SHP77 (cell line): ENCODE measurements around the gene ANKS4B.
"Not testable (repeated sequence)": the region's sequence is repeated elsewhere in the genome, so short reads cannot be mapped to it uniquely, and the experiment has no call there.

ENCODE experiments used
- DNase-seq, 2 experiments: peaks; one replicate each; lab custom pipeline; 2025; lab: John Stamatoyannopoulos, UW

Gene ANKS4B

DNA sequence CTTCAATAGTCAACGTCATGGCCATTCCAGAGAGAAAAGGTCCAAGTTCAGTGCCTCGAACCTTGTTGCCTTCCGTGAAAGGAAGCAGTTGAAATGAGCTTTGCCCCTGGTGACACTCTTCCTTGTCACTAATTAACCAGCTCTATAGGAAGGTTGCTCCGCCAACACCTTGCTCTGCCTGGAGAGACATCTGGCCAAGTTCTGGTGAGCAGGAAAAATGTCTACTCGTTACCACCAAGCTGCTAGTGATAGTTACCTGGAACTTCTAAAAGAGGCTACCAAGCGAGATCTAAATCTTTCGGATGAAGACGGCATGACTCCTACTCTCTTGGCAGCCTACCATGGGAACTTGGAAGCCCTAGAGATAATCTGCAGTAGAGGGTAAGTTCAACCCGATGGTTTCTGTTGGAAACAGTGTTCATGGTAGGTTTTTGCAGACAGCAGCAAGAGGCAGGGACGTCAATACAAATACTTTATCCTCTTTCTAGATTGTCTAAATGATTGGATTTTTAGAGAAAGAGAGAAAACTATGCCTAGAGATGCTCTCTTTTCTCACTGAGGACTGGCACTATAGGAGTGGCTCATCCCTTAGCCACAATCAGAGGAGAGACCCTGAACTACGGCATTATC lies at the start of gene ANKS4B:
Gene ANKS4B (plus strand): TSS at position 179 of the 630 bp plus-strand sequence. CDS start 39 bp downstream, at position 218.
- DNase-seq = no peak

DNA sequence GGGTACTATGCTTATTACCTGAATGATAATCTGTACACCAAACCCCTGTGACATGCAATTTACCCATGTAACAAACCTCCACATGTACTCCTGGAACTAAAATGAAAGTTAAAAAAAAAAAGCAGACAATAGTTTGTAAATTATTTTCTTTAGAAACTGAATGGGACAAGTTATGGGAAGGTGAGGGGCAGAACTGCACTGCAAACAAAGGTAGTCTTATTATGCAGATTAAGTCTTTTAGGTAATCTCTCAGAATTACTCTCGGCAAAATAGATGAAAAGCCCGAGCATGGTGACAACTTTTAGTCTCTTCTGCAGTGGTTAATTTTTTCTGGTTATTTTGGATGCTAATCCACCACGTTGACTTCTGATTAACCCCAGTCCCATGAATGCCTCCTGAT lies 49.5 kb upstream of the ANKS4B start:
- no peak for DNase-seq

- DNase-seq = no peak
Observed at GRCh38 chr16:21184834-21185233, 48.7 kb upstream of the ANKS4B start.

DNA sequence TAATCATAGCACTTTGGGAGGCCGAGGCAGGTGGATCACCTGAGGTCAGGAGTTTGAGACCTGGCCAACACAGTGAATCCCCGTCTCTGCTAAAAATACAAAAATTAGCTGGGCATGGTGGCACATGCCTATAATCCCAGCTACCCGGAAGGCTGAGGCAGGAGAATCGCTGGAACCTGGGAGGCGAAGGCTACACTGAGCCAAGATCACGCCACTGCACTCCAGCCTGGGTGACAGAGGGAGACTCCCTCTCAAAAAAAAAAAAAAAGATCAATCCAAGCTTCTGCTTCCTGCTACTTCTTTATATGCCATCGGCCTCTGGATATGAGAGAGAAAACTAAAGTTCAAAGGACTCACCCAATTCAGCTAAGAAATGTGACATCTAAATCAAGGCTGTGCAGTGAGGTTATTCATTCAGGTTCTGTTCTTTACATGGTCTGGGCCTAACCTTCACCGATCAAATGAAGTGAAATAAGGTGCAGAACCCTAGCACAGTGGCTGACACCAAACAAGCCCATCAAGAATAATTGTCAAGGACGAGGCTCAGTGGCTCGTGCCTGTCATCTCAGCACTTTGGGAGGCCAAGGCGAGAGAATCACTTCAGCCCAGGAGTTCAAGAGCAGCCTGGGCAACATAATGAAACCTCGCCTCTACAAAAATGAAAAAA lies 47.7 kb upstream of the ANKS4B start:
- no peak for DNase-seq

- no peak for DNase-seq
Observed at GRCh38 chr16:21186326-21186691, 47.2 kb upstream of the ANKS4B start.

DNA sequence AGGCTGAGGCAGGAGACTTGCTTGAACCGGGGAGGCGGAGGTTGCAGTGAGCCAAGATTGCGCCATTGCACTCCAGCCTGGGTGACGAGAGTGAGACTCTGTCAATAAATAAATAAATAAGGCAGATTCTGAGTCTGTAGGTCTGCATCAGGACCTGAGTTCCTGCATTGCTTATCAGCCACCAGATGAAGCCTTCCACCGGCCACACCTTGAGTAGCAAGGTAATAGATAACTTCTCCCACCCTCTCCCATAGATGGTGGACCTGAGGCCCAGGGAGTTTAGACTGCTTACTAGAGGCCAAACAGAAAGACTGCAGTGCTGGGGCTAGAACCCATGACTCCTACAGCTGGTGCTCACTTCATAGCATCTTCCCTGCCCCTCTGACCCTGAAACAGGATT lies 44.2 kb upstream of the ANKS4B start:
- no peak for DNase-seq

DNA sequence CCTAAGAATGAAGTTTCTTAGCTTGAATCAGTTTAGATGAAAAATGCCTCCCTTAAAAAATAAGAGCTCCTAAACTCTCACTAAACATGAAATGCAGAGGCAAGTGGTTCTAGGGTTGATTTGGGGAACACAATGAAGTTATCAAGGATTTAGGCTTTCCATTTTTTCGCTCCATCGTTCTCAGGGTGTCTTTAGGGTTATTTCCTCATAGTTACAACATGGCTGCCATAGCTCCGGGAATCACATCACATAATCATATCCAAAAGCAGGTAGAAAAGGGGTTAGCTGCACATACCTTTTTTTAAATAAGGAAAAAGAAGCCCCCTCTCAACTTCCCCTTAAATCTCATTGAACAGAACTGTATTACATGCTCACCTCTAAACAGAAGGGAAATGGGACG lies 43.5 kb upstream of the ANKS4B start:
- no peak for DNase-seq

DNA sequence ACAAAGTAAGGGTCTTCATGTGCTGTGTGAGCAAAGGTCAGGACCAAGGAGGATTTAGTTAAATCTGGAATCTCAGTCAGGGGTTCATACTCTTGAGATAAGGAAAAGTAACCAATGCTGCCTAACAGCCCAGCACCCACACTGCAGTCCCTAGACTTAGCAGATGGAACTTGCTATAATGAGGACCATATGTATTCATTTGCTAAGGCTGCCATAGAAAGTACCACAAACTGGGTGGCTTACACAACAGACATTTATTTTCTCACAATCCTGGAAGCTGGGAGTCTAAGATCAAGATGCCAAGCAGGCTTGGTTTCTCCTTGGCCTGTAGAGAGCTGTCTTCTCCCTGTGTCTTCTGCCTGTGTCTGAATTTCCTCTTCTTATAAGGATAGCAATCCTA lies 42.9 kb upstream of the ANKS4B start:
- no peak for DNase-seq

DNA sequence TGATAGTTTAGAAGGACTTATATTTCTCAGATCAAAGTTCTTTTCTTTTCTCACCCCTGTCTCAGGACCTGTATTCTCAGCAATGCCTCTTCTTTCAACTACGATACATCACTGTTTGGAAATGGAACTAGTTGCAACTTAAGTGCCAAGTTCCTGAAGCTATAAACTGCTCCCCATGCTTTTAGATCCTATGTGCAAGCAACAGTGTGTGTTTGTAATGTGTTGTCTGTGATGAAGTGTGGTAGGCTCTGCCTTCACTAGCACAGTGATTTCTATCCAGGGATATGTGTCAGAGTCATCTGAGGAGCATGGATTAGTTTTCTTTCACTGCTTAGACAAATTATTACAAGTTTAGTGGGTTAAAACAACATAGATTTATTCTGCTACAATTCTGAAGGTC lies 40.5 kb upstream of the ANKS4B start:
- DNase-seq = no peak

- no peak for DNase-seq
Observed at GRCh38 chr16:21194771-21195301, 38.7 kb upstream of the ANKS4B start.

DNA sequence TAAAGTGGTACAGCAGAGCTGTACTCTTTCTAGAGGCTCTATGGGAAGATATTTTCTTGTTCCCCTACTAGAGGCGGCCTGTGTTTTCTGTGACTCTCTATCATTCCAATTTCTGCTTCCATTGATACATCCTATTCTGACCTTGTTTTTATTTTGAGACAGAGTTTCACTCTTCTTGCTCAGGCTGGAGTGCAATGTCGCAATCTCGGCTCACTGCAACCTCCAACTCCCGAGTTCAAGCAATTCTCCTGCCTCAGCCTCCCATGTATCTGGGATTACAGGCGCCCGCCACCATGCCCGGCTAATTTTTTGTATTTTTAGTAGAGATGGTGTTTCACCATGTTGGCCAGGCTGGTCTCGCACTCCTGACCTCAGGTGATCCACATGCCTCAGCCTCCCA lies 38.2 kb upstream of the ANKS4B start:
- not testable (repeated sequence) for DNase-seq

DNA sequence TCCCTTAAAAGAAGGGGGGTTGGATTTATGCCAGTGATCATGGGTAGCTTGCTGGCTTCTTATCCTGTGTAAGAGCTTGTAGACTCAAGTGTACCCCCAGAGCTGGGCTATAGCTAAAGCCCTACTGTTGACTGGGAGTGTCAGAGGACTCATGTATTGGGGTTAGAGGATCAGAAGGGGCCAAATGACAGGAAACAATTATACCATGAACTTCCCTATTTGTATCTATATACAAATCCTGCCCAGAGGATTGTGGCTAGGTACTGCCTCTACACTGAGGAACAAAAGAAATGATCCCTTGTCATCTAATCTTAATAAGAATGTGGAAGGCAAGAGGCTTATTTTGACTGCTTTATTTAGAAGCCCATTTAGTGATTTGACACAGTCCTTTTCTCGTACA lies 36.4 kb upstream of the ANKS4B start:
- DNase-seq = no peak

- DNase-seq = no peak
Observed at GRCh38 chr16:21197621-21198020, 35.9 kb upstream of the ANKS4B start.

DNA sequence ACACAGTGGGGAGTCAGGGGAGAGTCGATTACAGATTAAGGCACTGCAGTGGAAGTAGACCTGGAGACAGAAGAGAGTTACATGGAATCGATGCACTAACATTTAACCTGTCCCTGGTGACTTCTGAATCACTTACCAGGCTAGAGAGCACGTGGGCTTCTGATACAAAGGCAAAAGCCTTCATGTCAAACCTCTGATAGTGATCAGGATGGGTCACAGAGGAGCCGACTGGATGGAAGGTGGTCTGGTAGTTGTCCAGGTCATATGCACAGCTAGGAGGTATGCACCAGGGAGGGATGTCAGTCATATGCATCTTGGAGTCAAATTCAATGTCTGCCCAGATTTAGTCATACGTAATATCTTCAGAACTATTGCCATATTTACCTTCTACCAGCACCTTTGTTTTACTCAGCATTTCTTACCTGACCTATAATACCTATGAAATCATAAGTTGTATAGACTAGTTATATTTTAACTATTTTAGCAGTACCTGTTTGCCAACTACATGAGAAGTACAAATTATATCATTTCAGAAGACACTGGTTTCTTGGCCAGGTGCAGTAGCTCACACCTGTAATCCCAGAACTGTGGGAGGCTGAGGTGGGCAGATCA lies 33.8 kb upstream of the ANKS4B start:
- no peak for DNase-seq

DNA sequence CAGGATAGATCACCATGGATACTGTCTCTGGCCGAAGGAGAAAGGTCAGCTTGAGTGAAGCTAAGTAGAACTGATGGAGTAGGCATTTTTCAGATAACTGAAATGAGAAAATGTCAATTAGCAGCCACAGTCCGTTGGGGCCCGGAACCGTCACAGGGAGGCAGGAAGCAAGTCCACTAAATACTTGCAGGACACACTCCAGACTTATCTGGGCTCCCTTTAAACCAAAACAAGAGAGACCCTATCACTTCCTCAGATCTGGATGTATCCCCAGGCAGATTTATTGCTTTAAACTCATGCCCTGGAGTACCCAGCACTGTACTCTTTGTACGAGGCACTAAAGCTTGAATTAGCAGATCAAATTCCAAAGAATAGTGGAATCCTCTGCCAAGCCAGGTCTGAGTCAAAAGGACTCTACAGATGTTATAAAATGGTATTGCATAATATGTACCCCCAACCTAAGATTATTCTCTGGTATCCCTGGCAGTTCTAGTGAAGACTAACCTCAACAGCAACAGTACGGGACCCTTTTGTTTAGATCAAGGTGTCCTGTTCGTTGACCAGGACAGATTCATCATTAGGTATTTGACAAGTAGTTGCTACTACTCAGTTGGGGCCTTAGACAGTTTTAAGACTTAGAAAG lies 30.2 kb upstream of the ANKS4B start:
- no peak for DNase-seq

DNA sequence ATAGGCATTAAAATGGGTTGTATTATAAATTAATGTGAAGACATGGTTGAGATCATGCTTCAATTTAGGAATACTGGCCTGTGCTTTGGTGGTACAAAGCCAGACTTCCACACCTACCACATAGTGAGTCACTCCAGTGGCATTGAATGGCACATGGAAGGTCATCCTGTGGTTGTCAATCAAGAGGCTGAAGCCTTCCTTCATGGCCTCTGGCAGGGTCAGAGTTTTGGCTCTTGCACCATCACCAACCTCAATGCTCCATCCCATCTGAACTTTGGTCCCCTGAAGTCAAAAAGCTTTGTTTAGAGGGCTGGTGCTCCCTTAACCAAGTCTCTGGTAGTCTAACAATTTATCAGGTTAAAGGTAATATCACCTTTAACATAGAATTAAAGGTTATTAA lies 28.2 kb upstream of the ANKS4B start:
- no peak for DNase-seq

GRCh38 chr16:21206550-21206949 lies 26.9 kb upstream of the ANKS4B start:
- DNase-seq = no peak

DNA sequence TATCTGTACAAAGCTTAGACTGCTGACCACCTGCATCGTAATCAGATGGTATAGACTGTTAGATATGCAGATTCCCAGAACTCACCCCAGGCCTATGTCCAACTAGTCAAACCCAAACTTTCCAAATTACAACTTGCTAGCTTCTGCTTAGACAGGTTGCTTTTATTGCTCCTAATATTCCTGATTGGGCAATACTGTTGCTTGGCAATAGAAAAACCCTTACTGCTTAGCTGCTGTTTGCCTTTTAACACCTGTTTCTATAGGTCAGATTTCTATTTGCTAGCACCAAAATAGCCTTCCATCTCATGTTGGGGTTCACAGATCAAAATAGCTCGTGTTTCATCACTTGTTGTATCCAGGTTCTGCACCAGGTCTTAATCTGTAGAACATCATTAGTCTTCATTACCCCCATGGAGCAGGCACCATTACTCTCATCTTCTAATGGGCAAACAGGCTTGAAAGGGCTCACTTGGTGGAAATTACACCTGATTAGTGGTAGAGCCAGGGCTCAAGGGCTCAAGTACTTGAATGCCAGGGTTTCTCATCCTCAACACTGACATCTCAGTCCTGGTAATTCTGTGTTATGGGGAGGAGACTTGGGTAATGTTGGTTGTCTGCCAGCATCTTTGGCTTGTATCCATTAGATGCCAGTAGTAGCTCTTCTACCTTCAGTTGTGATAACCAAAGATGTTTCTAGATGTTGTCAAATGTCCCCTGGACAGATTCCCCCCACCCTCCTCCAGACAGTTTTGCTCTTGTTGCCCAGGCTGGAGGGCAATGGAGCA lies 24.9 kb upstream of the ANKS4B start:
- no peak for DNase-seq

DNA sequence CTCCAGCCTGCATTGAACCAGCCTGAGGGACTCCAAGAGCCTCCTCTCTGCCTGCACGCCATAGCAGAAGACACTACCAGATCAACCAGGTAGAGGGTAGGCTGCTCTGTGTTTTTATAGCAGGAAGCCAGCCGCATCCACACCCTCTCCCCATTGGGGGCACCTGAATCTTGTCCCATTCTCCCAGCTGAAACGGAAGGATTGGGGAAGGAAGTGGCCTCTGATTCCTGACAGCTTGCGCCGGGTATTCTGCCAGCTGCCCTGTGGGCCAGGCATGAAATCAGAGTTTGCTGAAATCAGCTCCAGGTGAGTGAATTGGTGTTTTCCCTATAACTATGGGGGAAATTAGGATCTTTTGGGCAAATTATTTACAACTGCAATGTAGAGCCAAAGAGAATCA lies 22.0 kb upstream of the ANKS4B start, which contains the start of gene ZP2:
Gene ZP2 (minus strand): TSS at position 89 of the 400 bp plus-strand sequence. CDS start 27 bp downstream, at position 62.
- no peak for DNase-seq

GRCh38 chr16:21214086-21214485 lies 19.4 kb upstream of the ANKS4B start:
- DNase-seq = no peak

DNA sequence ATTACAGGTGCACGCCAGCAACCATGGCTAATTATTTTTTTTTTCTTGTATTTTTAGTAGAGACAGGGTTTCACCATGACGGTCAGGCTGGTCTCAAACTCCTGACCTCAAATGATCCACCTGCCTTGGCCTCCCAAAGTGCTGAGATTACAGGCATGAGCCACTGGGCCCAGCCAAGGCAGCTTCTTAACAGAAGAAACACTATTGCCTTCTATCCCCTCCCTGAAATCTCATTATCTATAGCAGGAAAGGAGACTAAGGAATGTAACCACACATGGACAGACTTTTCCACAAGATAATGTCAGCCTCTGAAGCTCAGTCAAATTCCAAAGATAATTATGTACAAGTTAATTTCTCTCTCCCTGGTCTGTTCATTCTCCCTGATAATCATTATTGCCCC lies 16.4 kb upstream of the ANKS4B start:
- no peak for DNase-seq

GRCh38 chr16:21218153-21218552 lies 15.3 kb upstream of the ANKS4B start:
- no peak for DNase-seq
